Adipocyte (in vitro differentiated cells): ENCODE measurements around the gene ENO2.
"Not testable (repeated sequence)": the region's sequence is repeated elsewhere in the genome, so short reads cannot be mapped to it uniquely, and the experiment has no call there.

Experiments used
- DNase-seq: peaks from one replicate; pipeline ENCODE4 v3.0.0-alpha.2; 2015; ENCODE audit warnings: low read depth
- H3K27me3 ChIP-seq: replicated peaks from 2 replicates; pipeline ENCODE4 v1.7.0; 2013; ENCODE audit warnings: mild to moderate bottlenecking, low read length, moderate library complexity; ENCODE audit not compliant: control insufficient read depth, insufficient read depth
- H3K36me3 ChIP-seq: 2 replicates; pipeline ENCODE4 v1.7.0; 2013; ENCODE audit warnings: low read length, mild to moderate bottlenecking, moderate library complexity; ENCODE audit not compliant: control insufficient read depth, insufficient read depth, severe bottlenecking
- H3K4me1 ChIP-seq: 2 replicates; pipeline ENCODE4 v1.7.0; 2013; ENCODE audit warnings: mild to moderate bottlenecking, low read length, moderate library complexity; ENCODE audit not compliant: control insufficient read depth, insufficient read depth
- H3K4me3 ChIP-seq: 2 replicates; pipeline ENCODE4 v1.7.0; 2013; ENCODE audit warnings: mild to moderate bottlenecking, low read length, moderate library complexity
- H3K9ac ChIP-seq: 2 replicates; pipeline ENCODE4 v1.7.0; 2013; ENCODE audit warnings: mild to moderate bottlenecking, low read length, moderate library complexity
- H3K9me3 ChIP-seq: 2 replicates; pipeline ENCODE4 v1.7.0; 2013; ENCODE audit warnings: mild to moderate bottlenecking, low read length, moderate library complexity; ENCODE audit not compliant: control insufficient read depth

ENO2 gene

GRCh38 chr12:6914246-6914946, at the start of gene ENO2:
TSS of gene ENO2 (plus strand) at chr12:6914580. CDS start at chr12:6915833, 1,253 bp downstream.
- Histone ChIP-seq H3K9ac (peak within 1 kb of the TSS; percentile 71), H3K4me1 (peaks cover 8% of the 10 kb centered on the region), H3K36me3 (no peaks in the 10 kb centered on the region), H3K27me3 (no peaks in the 10 kb centered on the region), H3K4me3 (peak within 1 kb of the TSS; percentile 81), H3K9me3 (no peaks in the 10 kb centered on the region)
- peak; percentile 93 for DNase-seq

- not testable (repeated sequence) for H3K27me3 ChIP-seq, H3K4me3 ChIP-seq, H3K9ac ChIP-seq, H3K9me3 ChIP-seq, DNase-seq
- peaks cover 29% of the 10 kb centered on the region for H3K4me1 ChIP-seq
- peaks cover 68% of the 10 kb centered on the region for H3K36me3 ChIP-seq
Observed at GRCh38 chr12:6865307-6865706, 49.1 kb upstream of the ENO2 start.

GRCh38 chr12:6866163-6866919, 48.0 kb upstream of the ENO2 start:
- H3K4me1 ChIP-seq, result peaks cover 33% of the 10 kb centered on the region
- peaks cover 68% of the 10 kb centered on the region for H3K36me3 ChIP-seq
- H3K4me3 ChIP-seq, result peak overlapping the region; percentile 78
- no peak for DNase-seq
- H3K9ac ChIP-seq, result peak overlapping the region; percentile 85
- H3K9me3 ChIP-seq, result no peaks in the 10 kb centered on the region
- no peaks in the 10 kb centered on the region for H3K27me3 ChIP-seq

- Histone ChIP-seq H3K4me1 (peaks cover 39% of the 10 kb centered on the region), H3K27me3 (no peaks in the 10 kb centered on the region), H3K4me3 (peak overlapping the region; percentile 78), H3K9ac (peak overlapping the region; percentile 85), H3K9me3 (no peaks in the 10 kb centered on the region), H3K36me3 (peaks cover 62% of the 10 kb centered on the region)
- DNase-seq, result no peak
Observed at GRCh38 chr12:6866920-6867412, 47.4 kb upstream of the ENO2 start.

GRCh38 chr12:6867413-6868210, 46.8 kb upstream of the ENO2 start, which contains the start of gene TPI1:
TSS of gene TPI1 (plus strand) at chr12:6867531. CDS start at chr12:6867567, 36 bp downstream.
- peak within 1 kb of the TSS; percentile 98 for H3K9ac ChIP-seq
- peaks cover 55% of the 10 kb centered on the region for H3K36me3 ChIP-seq
- peak within 1 kb of the TSS; percentile 88 for H3K4me3 ChIP-seq
- peak; percentile 92 for DNase-seq
- peaks cover 41% of the 10 kb centered on the region for H3K4me1 ChIP-seq
- H3K9me3 ChIP-seq, result no peaks in the 10 kb centered on the region
- no peaks in the 10 kb centered on the region for H3K27me3 ChIP-seq

GRCh38 chr12:6868211-6869048, 46.0 kb upstream of the ENO2 start:
- H3K9ac ChIP-seq, result peak overlapping the region; percentile 98
- peak overlapping the region; percentile 88 for H3K4me3 ChIP-seq
- peaks cover 41% of the 10 kb centered on the region for H3K4me1 ChIP-seq
- H3K9me3 ChIP-seq, result no peaks in the 10 kb centered on the region
- no peaks in the 10 kb centered on the region for H3K27me3 ChIP-seq
- H3K36me3 ChIP-seq, result peaks cover 47% of the 10 kb centered on the region
- no peak for DNase-seq

- Histone ChIP-seq H3K4me1 (peaks cover 43% of the 10 kb centered on the region), H3K4me3 (peak overlapping the region; percentile 88), H3K9ac (peak overlapping the region; percentile 98), H3K27me3 (no peaks in the 10 kb centered on the region), H3K36me3 (peaks cover 39% of the 10 kb centered on the region), H3K9me3 (no peaks in the 10 kb centered on the region)
- DNase-seq, result peak; percentile 87
Observed at GRCh38 chr12:6869049-6870021, 45.0 kb upstream of the ENO2 start.

- H3K9ac ChIP-seq, result peak overlapping the region; percentile 98
- not testable (repeated sequence) for H3K27me3 ChIP-seq, H3K9me3 ChIP-seq, DNase-seq, H3K4me3 ChIP-seq
- H3K36me3 ChIP-seq, result peaks cover 29% of the 10 kb centered on the region
- peaks cover 43% of the 10 kb centered on the region for H3K4me1 ChIP-seq
Observed at GRCh38 chr12:6870304-6870703, 44.1 kb upstream of the ENO2 start.

- peak; percentile 44 for DNase-seq
- Histone ChIP-seq H3K9ac (peak overlapping the region; percentile 98), H3K36me3 (peaks cover 22% of the 10 kb centered on the region), H3K4me3 (peak overlapping the region; percentile 85), H3K4me1 (peaks cover 42% of the 10 kb centered on the region), H3K27me3 (no peaks in the 10 kb centered on the region), H3K9me3 (no peaks in the 10 kb centered on the region)
Observed at GRCh38 chr12:6871052-6871957, 43.1 kb upstream of the ENO2 start.
